Smooth muscle cell (in vitro differentiated cells): ENCODE results near the gene UBR2. TPM values are rescaled to one million over a fixed set of nuclear protein-coding genes. Genes with fewer than 3 reads are reported as not detected.

Experiments
- DNase-seq: peaks from one replicate; lab custom pipeline; 2025; ENCODE audit not compliant: unreplicated experiment; lab: John Stamatoyannopoulos, UW
- H2AFZ ChIP-seq: fragments of 200-600 bp; sonication (generic); 2 replicates; pipeline ENCODE4 v1.6.0; 2016; ENCODE audit warnings: antibody characterized with exemption, low read depth, mild to moderate bottlenecking
- H3F3A ChIP-seq: fragments of 200-600 bp; sonication (generic); 2 replicates; pipeline ENCODE4 v1.6.0; 2017; ENCODE audit warnings: antibody characterized with exemption, low read depth
- H3K27ac ChIP-seq: fragments of 200-600 bp; sonication (generic); 2 replicates; pipeline ENCODE4 v1.5.1; 2016; ENCODE audit warnings: low read depth, mild to moderate bottlenecking
- H3K27me3 ChIP-seq: fragments of 200-600 bp; sonication (generic); 2 replicates; pipeline ENCODE4 v1.6.1; 2016; ENCODE audit warnings: low read depth, mild to moderate bottlenecking
- H3K36me3 ChIP-seq: fragments of 200-600 bp; sonication (generic); 2 replicates; pipeline ENCODE4 v1.5.1; 2016; ENCODE audit warnings: low read depth
- H3K4me1 ChIP-seq: fragments of 200-600 bp; sonication (generic); 2 replicates; pipeline ENCODE4 v1.5.1; 2016; ENCODE audit warnings: low read depth
- H3K4me2 ChIP-seq: fragments of 200-600 bp; sonication (generic); 2 replicates; pipeline ENCODE4 v1.6.0; 2016; ENCODE audit warnings: mild to moderate bottlenecking
- H3K4me3 ChIP-seq: fragments of 200-600 bp; sonication (generic); 2 replicates; pipeline ENCODE4 v1.5.1; 2016; ENCODE audit warnings: mild to moderate bottlenecking
- H3K79me2 ChIP-seq: fragments of 200-600 bp; sonication (generic); 2 replicates; pipeline ENCODE4 v1.6.0; 2016; ENCODE audit warnings: low read depth, mild to moderate bottlenecking
- H3K9ac ChIP-seq: fragments of 200-600 bp; sonication (generic); 2 replicates; pipeline ENCODE4 v1.6.0; 2016; ENCODE audit warnings: low read depth
- H3K9me3 ChIP-seq: fragments of 200-600 bp; sonication (generic); replicated peaks from 2 replicates; pipeline ENCODE4 v1.5.1; 2016; ENCODE audit warnings: low read depth
- H4K20me1 ChIP-seq: fragments of 200-600 bp; sonication (generic); 2 replicates; pipeline ENCODE4 v1.6.0; 2016; ENCODE audit warnings: low read depth
- WGBS: methylation state at CpG from one replicate; pipeline ENCODE4 v1.1.7; 2016; ENCODE audit warnings: low lambda C conversion rate; 5-methylcytosine and 5-hydroxymethylcytosine counted together
- polyA plus RNA-seq: library from polyadenylated mRNA; unstranded; fragments of >200 nt; fragmentation: Nextera tagmentation; extraction: Ambion mirVana; gene quantifications from 2 replicates; pipeline ENCODE4 v1.2.1, GENCODE V29; 2016
- total RNA-seq: library from RNA; depleted of rRNA; stranded (reverse); fragments of >200 nt; gene quantifications from 2 replicates; pipeline ENCODE4 v1.2.3, GENCODE V29; 2014
- TF ChIP-seq, protein P1 (sequence below): fragments of 200-600 bp; sonication (generic); IDR thresholded peaks from 2 replicates; pipeline ENCODE4 v1.5.1; 2017; ENCODE audit warnings: borderline replicate concordance, mild to moderate bottlenecking, antibody characterized with exemption; ENCODE audit not compliant: insufficient read depth, poor library complexity, severe bottlenecking

UBR2 gene
- total and polyA plus RNA-seq, 2 experiments from 2014 or later = 8.1 to 22.6 TPM

DNA sequence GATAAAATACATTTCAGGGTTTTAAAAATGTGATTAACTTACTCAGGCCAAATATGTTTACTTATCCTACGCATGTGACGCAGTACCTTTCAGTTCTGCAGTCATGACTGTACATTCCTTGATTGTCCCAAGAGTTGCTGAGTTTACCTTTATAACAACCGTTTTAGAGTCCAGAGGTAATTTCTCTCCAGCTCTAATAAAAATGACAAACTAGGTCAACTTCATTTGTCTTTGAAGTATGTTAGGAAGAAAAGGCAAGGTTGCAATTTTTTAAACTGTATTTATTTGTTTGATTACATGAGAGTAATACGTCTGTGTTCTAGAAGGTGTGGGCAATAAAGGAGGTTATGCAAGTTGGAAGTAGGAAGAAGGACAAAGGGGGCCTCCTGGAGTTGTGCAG lies 38.6 kb upstream of the UBR2 start:
- Histone ChIP-seq H3K4me3 (no peak overlapping the region), H2AFZ (no peak overlapping the region), H3K36me3 (no peaks in the 10 kb centered on the region), H3K27ac (no peak overlapping the region), H3K4me2 (no peak overlapping the region), H3K27me3 (no peaks in the 10 kb centered on the region), H3K79me2 (no peaks in the 10 kb centered on the region), H3K4me1 (no peaks in the 10 kb centered on the region), H3K9me3 (no peaks in the 10 kb centered on the region), H4K20me1 (no peaks in the 10 kb centered on the region), H3F3A (no peaks in the 10 kb centered on the region), H3K9ac (no peak overlapping the region)
- TF ChIP-seq, protein P1, sequence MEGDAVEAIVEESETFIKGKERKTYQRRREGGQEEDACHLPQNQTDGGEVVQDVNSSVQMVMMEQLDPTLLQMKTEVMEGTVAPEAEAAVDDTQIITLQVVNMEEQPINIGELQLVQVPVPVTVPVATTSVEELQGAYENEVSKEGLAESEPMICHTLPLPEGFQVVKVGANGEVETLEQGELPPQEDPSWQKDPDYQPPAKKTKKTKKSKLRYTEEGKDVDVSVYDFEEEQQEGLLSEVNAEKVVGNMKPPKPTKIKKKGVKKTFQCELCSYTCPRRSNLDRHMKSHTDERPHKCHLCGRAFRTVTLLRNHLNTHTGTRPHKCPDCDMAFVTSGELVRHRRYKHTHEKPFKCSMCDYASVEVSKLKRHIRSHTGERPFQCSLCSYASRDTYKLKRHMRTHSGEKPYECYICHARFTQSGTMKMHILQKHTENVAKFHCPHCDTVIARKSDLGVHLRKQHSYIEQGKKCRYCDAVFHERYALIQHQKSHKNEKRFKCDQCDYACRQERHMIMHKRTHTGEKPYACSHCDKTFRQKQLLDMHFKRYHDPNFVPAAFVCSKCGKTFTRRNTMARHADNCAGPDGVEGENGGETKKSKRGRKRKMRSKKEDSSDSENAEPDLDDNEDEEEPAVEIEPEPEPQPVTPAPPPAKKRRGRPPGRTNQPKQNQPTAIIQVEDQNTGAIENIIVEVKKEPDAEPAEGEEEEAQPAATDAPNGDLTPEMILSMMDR = no peak
- DNase-seq = no peak
- 94% methylated on average over 4 of the region's 4 CpGs for WGBS

DNA sequence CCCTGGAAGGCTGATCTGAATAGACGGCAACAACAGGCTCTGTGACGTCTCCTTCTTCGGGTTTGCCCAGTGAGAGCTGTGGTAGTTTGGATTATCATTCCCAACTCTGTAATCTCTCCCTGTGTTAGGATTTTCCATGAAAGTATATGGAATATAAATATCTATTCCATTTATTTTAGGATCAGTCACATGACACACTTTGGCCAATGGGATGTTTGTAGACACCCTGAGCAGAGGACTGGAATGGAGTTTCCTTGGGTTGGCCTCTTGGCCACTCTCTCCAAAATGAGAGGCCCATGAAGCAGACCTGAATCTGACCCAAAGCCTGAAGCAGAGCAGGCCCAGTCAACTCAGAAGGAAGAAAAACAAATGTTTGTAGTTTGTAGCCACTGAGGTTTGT lies 37.2 kb upstream of the UBR2 start:
- H3K9ac ChIP-seq = no peak overlapping the region
- H3K4me2 ChIP-seq = no peak overlapping the region
- no peaks in the 10 kb centered on the region for H3F3A ChIP-seq
- H4K20me1 ChIP-seq = no peaks in the 10 kb centered on the region
- DNase-seq = no peak
- no peaks in the 10 kb centered on the region for H3K9me3 ChIP-seq
- H2AFZ ChIP-seq = no peak overlapping the region
- H3K4me1 ChIP-seq = no peaks in the 10 kb centered on the region
- no peaks in the 10 kb centered on the region for H3K79me2 ChIP-seq
- TF ChIP-seq, protein P1 = no peak
- H3K27ac ChIP-seq = no peak overlapping the region
- H3K36me3 ChIP-seq = no peaks in the 10 kb centered on the region
- no peak overlapping the region for H3K4me3 ChIP-seq
- no peaks in the 10 kb centered on the region for H3K27me3 ChIP-seq
- WGBS = 95% methylated on average over 3 of the region's 3 CpGs

DNA sequence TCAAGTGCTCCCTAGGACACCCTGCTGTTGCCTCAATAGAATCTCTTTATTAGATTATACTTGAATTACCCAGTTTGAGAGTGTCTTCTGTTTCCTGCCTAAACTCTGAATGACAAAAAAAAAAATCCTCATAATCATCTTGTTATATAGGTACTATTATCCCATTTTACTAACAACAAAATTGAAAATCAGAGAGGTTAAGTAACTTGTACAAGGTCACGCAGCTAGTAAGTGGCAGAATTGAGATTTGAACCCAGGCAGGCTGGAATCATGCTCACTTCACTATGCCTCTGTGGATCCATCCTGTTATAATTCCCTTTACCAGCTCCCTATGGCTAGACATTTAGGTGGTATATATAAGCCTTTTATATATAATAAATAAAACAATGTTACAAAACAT lies 36.6 kb upstream of the UBR2 start:
- no peaks in the 10 kb centered on the region for H3K79me2 ChIP-seq
- H3K9ac ChIP-seq = no peak overlapping the region
- no peak overlapping the region for H3K4me3 ChIP-seq
- no peak overlapping the region for H3K27ac ChIP-seq
- no peaks in the 10 kb centered on the region for H4K20me1 ChIP-seq
- no peaks in the 10 kb centered on the region for H3K4me1 ChIP-seq
- TF ChIP-seq, protein P1 = no peak
- no peaks in the 10 kb centered on the region for H3K36me3 ChIP-seq
- no peak for DNase-seq
- 98% methylated on average over 1 of the region's 1 CpG for WGBS
- no peak overlapping the region for H2AFZ ChIP-seq
- H3K4me2 ChIP-seq = no peak overlapping the region
- H3K9me3 ChIP-seq = no peaks in the 10 kb centered on the region
- H3F3A ChIP-seq = no peaks in the 10 kb centered on the region
- no peaks in the 10 kb centered on the region for H3K27me3 ChIP-seq

DNA sequence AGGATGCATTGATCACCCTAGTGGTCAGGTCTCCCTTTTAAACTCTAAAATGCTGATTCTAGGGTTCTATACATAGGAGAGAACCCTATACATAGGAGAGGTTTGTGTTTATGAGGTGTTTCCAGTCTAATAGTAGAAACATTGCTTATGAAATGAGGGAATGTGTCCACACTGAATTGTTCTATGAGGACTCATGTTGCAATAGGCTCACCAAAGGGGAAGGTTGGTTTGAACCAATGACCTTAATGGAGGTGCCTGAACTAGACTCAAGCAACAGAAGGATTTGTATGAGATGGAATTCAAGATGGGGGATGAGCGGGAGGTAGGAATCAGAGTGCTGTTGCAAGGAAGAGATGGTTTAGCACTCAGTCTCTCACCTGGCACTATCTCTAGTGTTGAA lies 33.5 kb upstream of the UBR2 start:
- Histone ChIP-seq H3K9me3 (no peaks in the 10 kb centered on the region), H3F3A (no peaks in the 10 kb centered on the region), H3K4me2 (no peak overlapping the region), H3K79me2 (no peaks in the 10 kb centered on the region), H3K4me1 (no peaks in the 10 kb centered on the region), H3K4me3 (no peak overlapping the region), H3K27ac (no peak overlapping the region), H3K36me3 (no peaks in the 10 kb centered on the region), H3K27me3 (no peaks in the 10 kb centered on the region), H2AFZ (no peak overlapping the region), H4K20me1 (no peaks in the 10 kb centered on the region), H3K9ac (no peak overlapping the region)
- WGBS = 100% methylated on average over 1 of the region's 1 CpG
- TF ChIP-seq, protein P1 = no peak
- no peak for DNase-seq
